Endothelial cell of umbilical vein (primary cell): ENCODE measurements around the gene DEFB114. TPM values are rescaled to one million over a fixed set of nuclear protein-coding genes. Genes with fewer than 3 reads are reported as not detected.

Experiments
- BruUV-seq: library from RNA; stranded (reverse); fragments of 400-500 nt; replicated peaks from 2 replicates; lab custom pipeline; 2021; lab: Mats Ljungman, UMichigan
- CTCF ChIA-PET: fragments of 300-600, 350-600 bp; sonication (Branson Sonifier 250); formaldehyde crosslinking; loops from one replicate; lab custom pipeline; 2021; ENCODE audit warnings: antibody characterized with exemption, inconsistent platforms; lab: Charles Lee
- POLR2A ChIA-PET: fragments of 300-600, 350-600 bp; sonication (Branson Sonifier 250); formaldehyde crosslinking; loops from one replicate; lab custom pipeline; 2021; ENCODE audit warnings: antibody characterized with exemption, inconsistent platforms; lab: Charles Lee
- DNase-seq: peaks from one replicate; pipeline ENCODE4 v3.0.0-alpha.2; 2011; ENCODE audit warnings: low read depth, low spot score
- FAIRE-seq: peaks from 2 replicates; lab custom pipeline; 2011; peaks lifted over from hg19 to GRCh38; lab: Jason Lieb, UNC
- H2AFZ ChIP-seq: 2 replicates; pipeline ENCODE4 v1.6.0; 2012; ENCODE audit warnings: low read depth, low read length, control low read depth, inconsistent platforms
- H3K27ac ChIP-seq: 2 replicates; pipeline ENCODE4 v1.5.1; 2011; ENCODE audit warnings: low read depth, mild to moderate bottlenecking, control low read depth, low read length, moderate library complexity; ENCODE audit not compliant: insufficient read depth
- H3K27me3 ChIP-seq, 2 experiments: 2 replicates each; pipeline versions ENCODE4 v1.6.0 to v1.6.1; 2011; ENCODE audit warnings: low read length in 2 of 2, mixed read lengths in 1 of 2; ENCODE audit not compliant: control insufficient read depth in 2 of 2, insufficient read depth in 2 of 2
- H3K36me3 ChIP-seq, 2 experiments: 2 replicates in 1 of 2; 3 replicates in 1 of 2; pipeline ENCODE4 v1.5.1; 2011; ENCODE audit warnings: low read length in 2 of 2, mild to moderate bottlenecking in 1 of 2, moderate library complexity in 1 of 2; ENCODE audit not compliant: control insufficient read depth in 2 of 2, insufficient read depth in 2 of 2; ENCODE audit errors: extremely low read depth in 1 of 2
- H3K4me1 ChIP-seq: 3 replicates; pipeline ENCODE4 v1.5.1; 2011; ENCODE audit warnings: mild to moderate bottlenecking, low read length; ENCODE audit not compliant: control insufficient read depth, insufficient read depth; ENCODE audit errors: extremely low read depth
- H3K4me2 ChIP-seq: 2 replicates; pipeline ENCODE4 v1.6.1; 2011; ENCODE audit warnings: low read length, control low read depth, mixed read lengths; ENCODE audit not compliant: insufficient read depth
- H3K4me3 ChIP-seq, 3 experiments: fragments of 200-600 bp in 1 of 3; sonication (generic), shearing (Covaris generic) in 1 of 3; replicated peaks in 1 of 3; 2 replicates each; pipeline ENCODE4 v1.5.1; 2011 to 2016; ENCODE audit warnings: control low read depth in 3 of 3, low read length in 3 of 3, mild to moderate bottlenecking in 2 of 3, inconsistent platforms in 1 of 3, low read depth in 1 of 3, moderate library complexity in 1 of 3; ENCODE audit not compliant: insufficient read depth in 1 of 3
- H3K79me2 ChIP-seq: 2 replicates; pipeline ENCODE4 v1.6.0; 2012; ENCODE audit warnings: low read length, inconsistent platforms; ENCODE audit not compliant: control insufficient read depth, insufficient read depth
- H3K9ac ChIP-seq: replicated peaks from 2 replicates; pipeline ENCODE3; 2011; ENCODE audit warnings: low read length, control low read depth; ENCODE audit not compliant: insufficient read depth; ENCODE audit errors: extremely low read depth
- H3K9me1 ChIP-seq: replicated peaks from 3 replicates; pipeline ENCODE4 v1.6.0; 2011; ENCODE audit warnings: mild to moderate bottlenecking, low read length; ENCODE audit not compliant: control insufficient read depth, insufficient read depth; ENCODE audit errors: extremely low read depth
- H3K9me3 ChIP-seq: replicated peaks from 2 replicates; pipeline ENCODE4 v1.5.1; 2012; ENCODE audit warnings: low read length, inconsistent platforms; ENCODE audit not compliant: control insufficient read depth, insufficient read depth
- H4K20me1 ChIP-seq: replicated peaks from 2 replicates; pipeline ENCODE3; 2011; ENCODE audit warnings: mild to moderate bottlenecking, low read length; ENCODE audit not compliant: control insufficient read depth, insufficient read depth; ENCODE audit errors: extremely low read depth
- EZH2 ChIP-seq: IDR thresholded peaks from 2 replicates; pipeline ENCODE4 v1.6.1; 2012; ENCODE audit warnings: borderline replicate concordance, low read depth, mild to moderate bottlenecking, moderate library complexity, low read length, inconsistent platforms; ENCODE audit not compliant: severe bottlenecking
- FOS ChIP-seq: IDR thresholded peaks from 2 replicates; pipeline ENCODE4 v1.6.1; 2011; ENCODE audit warnings: mild to moderate bottlenecking, low read length, moderate library complexity, borderline replicate concordance; ENCODE audit not compliant: insufficient read depth
- GATA2 ChIP-seq: IDR thresholded peaks from 2 replicates; pipeline ENCODE4 v1.7.0; 2011; ENCODE audit warnings: low read depth, mild to moderate bottlenecking, moderate library complexity, mixed read lengths, low read length; ENCODE audit not compliant: insufficient read length, insufficient read depth
- JUN ChIP-seq: IDR thresholded peaks from 2 replicates; pipeline ENCODE4 v1.6.1; 2011; ENCODE audit warnings: borderline replicate concordance, low read depth; ENCODE audit not compliant: insufficient read length, insufficient read depth
- MYC ChIP-seq: IDR thresholded peaks from one replicate; pipeline ENCODE4 v1.6.1; 2011; ENCODE audit warnings: mild to moderate bottlenecking, low read depth, low read length
- POLR2A ChIP-seq: IDR thresholded peaks from 2 replicates; pipeline ENCODE4 v1.6.1; 2012; ENCODE audit warnings: low read depth, mild to moderate bottlenecking, control low read depth, low read length
- dilution Hi-C: fragments of 300-500 bp; cut with MboI; formaldehyde crosslinking; loops from one replicate; pipeline ENCODE4 v1.15.0; 2019; ENCODE audit warnings: low sequenced_read_pairs; ENCODE audit not compliant: extremely low pct_ligation_motif_present
- intact Hi-C: fragments of 100-400 bp; cut with micrococcal nuclease; formaldehyde crosslinking; loops from one replicate; pipeline ENCODE4 v1.10.0; 2022
- polyA plus RNA-seq, 4 experiments: library from polyadenylated mRNA; depleted of rRNA in 3 of 4; stranded (reverse) in 3 of 4; unstranded in 1 of 4; fragments of >200 nt; gene quantifications; 2 replicates each; pipeline versions ENCODE4 v1.2.1 to v1.2.3, GENCODE V29; 2011 to 2012; ENCODE audit warnings: missing spikeins in 1 of 4
- total RNA-seq: library from RNA; stranded (reverse); gene quantifications from 2 replicates; pipeline ENCODE4 v1.2.3, GENCODE V29; 2021
- TF ChIP-seq, protein P1 (sequence below), 2 donors: IDR thresholded peaks; 1 replicate in 1 of 2; 2 replicates in 1 of 2; pipeline ENCODE4 v1.5.1; 2011; ENCODE audit warnings: low read length in 2 of 2, mild to moderate bottlenecking in 2 of 2, moderate library complexity in 2 of 2, control low read depth in 1 of 2, inconsistent platforms in 1 of 2, low read depth in 1 of 2; ENCODE audit not compliant: insufficient read depth in 1 of 2; ENCODE audit errors: extremely low read depth in 1 of 2
- TF ChIP-seq, protein P2 (sequence below): IDR thresholded peaks from 2 replicates; pipeline ENCODE4 v1.6.1; 2011; ENCODE audit not compliant: insufficient read depth, insufficient read length

Gene DEFB114
- total and polyA plus RNA-seq, 2 donors (not counting 3 experiments of a cell fraction or from before 2014, with no cell fraction given), result not detected

DNA sequence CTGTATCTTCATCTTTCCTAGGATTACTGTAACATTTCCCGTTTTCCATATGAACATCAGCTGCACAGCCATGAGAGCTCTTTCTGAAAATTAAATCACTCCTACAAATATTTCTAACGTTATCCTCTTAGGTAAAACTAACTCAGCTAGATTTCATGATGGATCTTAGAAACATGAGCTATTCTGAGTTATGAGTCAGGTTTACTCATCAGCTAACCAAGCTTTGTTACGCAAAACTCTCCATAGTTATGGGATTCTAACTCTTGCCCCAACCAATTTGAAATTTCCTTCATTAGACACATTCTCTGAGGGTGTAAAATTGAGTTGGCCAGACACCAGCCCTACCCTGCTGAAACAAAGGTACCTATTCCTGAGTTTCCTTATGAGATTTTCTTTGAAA lies 43.9 kb upstream of the DEFB114 start:
- CTCF ChIA-PET, result no interaction called here
- H4K20me1 ChIP-seq, result no peaks in the 10 kb centered on the region
- no peak overlapping the region for H2AFZ ChIP-seq
- no TSS peak for BruUV-seq
- no peak overlapping the region for H3K27ac ChIP-seq
- TF ChIP-seq MYC (no peak), EZH2 (no peak), GATA2 (no peak)
- TF ChIP-seq, protein P1, sequence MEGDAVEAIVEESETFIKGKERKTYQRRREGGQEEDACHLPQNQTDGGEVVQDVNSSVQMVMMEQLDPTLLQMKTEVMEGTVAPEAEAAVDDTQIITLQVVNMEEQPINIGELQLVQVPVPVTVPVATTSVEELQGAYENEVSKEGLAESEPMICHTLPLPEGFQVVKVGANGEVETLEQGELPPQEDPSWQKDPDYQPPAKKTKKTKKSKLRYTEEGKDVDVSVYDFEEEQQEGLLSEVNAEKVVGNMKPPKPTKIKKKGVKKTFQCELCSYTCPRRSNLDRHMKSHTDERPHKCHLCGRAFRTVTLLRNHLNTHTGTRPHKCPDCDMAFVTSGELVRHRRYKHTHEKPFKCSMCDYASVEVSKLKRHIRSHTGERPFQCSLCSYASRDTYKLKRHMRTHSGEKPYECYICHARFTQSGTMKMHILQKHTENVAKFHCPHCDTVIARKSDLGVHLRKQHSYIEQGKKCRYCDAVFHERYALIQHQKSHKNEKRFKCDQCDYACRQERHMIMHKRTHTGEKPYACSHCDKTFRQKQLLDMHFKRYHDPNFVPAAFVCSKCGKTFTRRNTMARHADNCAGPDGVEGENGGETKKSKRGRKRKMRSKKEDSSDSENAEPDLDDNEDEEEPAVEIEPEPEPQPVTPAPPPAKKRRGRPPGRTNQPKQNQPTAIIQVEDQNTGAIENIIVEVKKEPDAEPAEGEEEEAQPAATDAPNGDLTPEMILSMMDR (IDR thresholded peaks at IDR 0.05; ENCODE audit: extremely low read depth in 1 of 2, insufficient read depth in 1 of 2, low read depth in 1 of 2, low read length in 2 of 2), result no peak
- TF ChIP-seq, protein P2, sequence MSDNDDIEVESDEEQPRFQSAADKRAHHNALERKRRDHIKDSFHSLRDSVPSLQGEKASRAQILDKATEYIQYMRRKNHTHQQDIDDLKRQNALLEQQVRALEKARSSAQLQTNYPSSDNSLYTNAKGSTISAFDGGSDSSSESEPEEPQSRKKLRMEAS, result no peak
- no peak overlapping the region for H3K4me3 ChIP-seq
- H3K4me2 ChIP-seq, result no peak overlapping the region
- no peaks in the 10 kb centered on the region for H3K4me1 ChIP-seq
- FAIRE-seq (no peak), DNase-seq (no peak)
- intact Hi-C loops, result no loop called here
- peaks cover 2% of the 10 kb centered on the region for H3K9me3 ChIP-seq
- dilution Hi-C loops, result no loop called here
- POLR2A ChIA-PET, result no interaction called here
- H3K27me3 ChIP-seq, result no peaks in the 10 kb centered on the region
- no peaks in the 10 kb centered on the region for H3K79me2 ChIP-seq
- no peaks in the 10 kb centered on the region for H3K9me1 ChIP-seq
- H3K9ac ChIP-seq, result no peak overlapping the region
- H3K36me3 ChIP-seq, result no peaks in the 10 kb centered on the region

DNA sequence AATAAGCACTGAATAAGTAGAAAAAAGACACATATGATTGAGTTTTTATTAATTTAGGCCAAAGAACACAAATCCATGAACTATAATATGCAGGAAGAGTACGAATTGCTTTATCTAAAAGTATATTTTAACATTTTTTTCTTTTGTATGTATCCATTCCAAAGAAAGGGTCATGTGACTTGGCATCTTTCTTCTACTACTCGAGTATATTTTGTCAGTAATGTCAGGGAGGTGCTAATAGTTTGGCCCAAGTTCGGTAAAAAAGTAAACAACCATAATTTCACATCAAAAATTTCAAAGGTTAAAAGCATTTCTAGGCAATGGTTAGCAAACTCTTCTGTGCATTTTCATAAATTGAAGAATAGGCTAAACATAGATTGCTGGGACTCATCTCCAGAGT lies 39.2 kb upstream of the DEFB114 start:
- Histone ChIP-seq H3K4me1 (no peaks in the 10 kb centered on the region), H3K4me2 (no peak overlapping the region), H3K36me3 (no peaks in the 10 kb centered on the region), H3K9me1 (no peaks in the 10 kb centered on the region), H3K4me3 (no peak overlapping the region), H4K20me1 (no peaks in the 10 kb centered on the region), H3K79me2 (no peaks in the 10 kb centered on the region), H3K9ac (no peak overlapping the region), H3K9me3 (no peaks in the 10 kb centered on the region), H3K27me3 (no peaks in the 10 kb centered on the region), H3K27ac (no peak overlapping the region), H2AFZ (no peak overlapping the region)
- dilution Hi-C loops (no loop called here), intact Hi-C loops (no loop called here)
- BruUV-seq, result no TSS peak
- CTCF ChIA-PET, result no interaction called here
- POLR2A ChIA-PET, result no interaction called here
- FAIRE-seq, result no peak
- TF ChIP-seq POLR2A (no peak), MYC (no peak), GATA2 (no peak), FOS (no peak), JUN (no peak)
- TF ChIP-seq, protein P2, result no peak
- no peak for DNase-seq
